Endothelial cell of umbilical vein (primary cell): ENCODE measurements around the gene KIF6.
"Not testable (repeated sequence)": the region's sequence is repeated elsewhere in the genome, so short reads cannot be mapped to it uniquely, and the experiment has no call there.

Source experiments
- CTCF ChIP-seq, 2 donors: IDR thresholded peaks; 1 replicate in 1 of 2; 2 replicates in 1 of 2; pipeline ENCODE4 v1.5.1; 2011; ENCODE audit warnings: low read length in 2 of 2, mild to moderate bottlenecking in 2 of 2, moderate library complexity in 2 of 2, control low read depth in 1 of 2, inconsistent platforms in 1 of 2, low read depth in 1 of 2; ENCODE audit not compliant: insufficient read depth in 1 of 2; ENCODE audit errors: extremely low read depth in 1 of 2
- EZH2 ChIP-seq: IDR thresholded peaks from 2 replicates; pipeline ENCODE4 v1.6.1; 2012; ENCODE audit warnings: borderline replicate concordance, low read depth, mild to moderate bottlenecking, moderate library complexity, low read length, inconsistent platforms; ENCODE audit not compliant: severe bottlenecking
- JUN ChIP-seq: IDR thresholded peaks from 2 replicates; pipeline ENCODE4 v1.6.1; 2011; ENCODE audit warnings: borderline replicate concordance, low read depth; ENCODE audit not compliant: insufficient read length, insufficient read depth

- TF ChIP-seq CTCF (IDR thresholded peaks at IDR 0.05; ENCODE audit: extremely low read depth in 1 of 2, insufficient read depth in 1 of 2, low read depth in 1 of 2, low read length in 2 of 2); JUN; EZH2: not testable (repeated sequence)
Measured at GRCh38 chr6:39286596-39286995, 438.6 kb downstream of the KIF6 start.
